HEK293 (cell line): ENCODE data around the gene PTPRN.

Experiments used
- BCL11B ChIP-seq: fragments of 450-650 bp; formaldehyde crosslinking; IDR thresholded peaks from 2 replicates; pipeline ENCODE4 v1.5.1; 2016; ENCODE audit warnings: low read depth, missing biosample characterization, missing genetic modification characterization
- EGR2 ChIP-seq: fragments of 450-650 bp; formaldehyde crosslinking; IDR thresholded peaks from 2 replicates; pipeline ENCODE4 v1.5.1; 2016; ENCODE audit warnings: low read depth, missing biosample characterization, missing genetic modification characterization
- GLIS1 ChIP-seq: fragments of 450-650 bp; formaldehyde crosslinking; IDR thresholded peaks from 2 replicates; pipeline ENCODE4 v1.5.1; 2016; ENCODE audit warnings: missing biosample characterization, missing genetic modification characterization
- GLIS2 ChIP-seq: fragments of 450-650 bp; formaldehyde crosslinking; IDR thresholded peaks from 2 replicates; pipeline ENCODE4 v1.5.1; 2016; ENCODE audit warnings: missing biosample characterization, missing genetic modification characterization
- KLF9 ChIP-seq: fragments of 450-650 bp; formaldehyde crosslinking; IDR thresholded peaks from 2 replicates; pipeline ENCODE4 v1.5.1; 2016; ENCODE audit warnings: missing biosample characterization, missing genetic modification characterization, low read depth
- SCRT2 ChIP-seq: fragments of 450-650 bp; formaldehyde crosslinking; IDR thresholded peaks from 2 replicates; pipeline ENCODE4 v1.5.1; 2016; ENCODE audit warnings: missing biosample characterization, missing genetic modification characterization
- TCF7L2 ChIP-seq: IDR thresholded peaks from 2 replicates; pipeline ENCODE4 v1.6.1; 2011; ENCODE audit warnings: low read depth, mild to moderate bottlenecking, inconsistent platforms, low read length, moderate library complexity, borderline replicate concordance
- TRIM28 ChIP-seq: IDR thresholded peaks from 2 replicates; pipeline ENCODE4 v1.6.1; 2011; ENCODE audit warnings: low read length, control low read depth, borderline replicate concordance
- YY1 ChIP-seq: fragments of 450-650 bp; formaldehyde crosslinking; IDR thresholded peaks from 2 replicates; pipeline ENCODE4 v1.5.1; 2018; ENCODE audit warnings: missing biosample characterization, missing genetic modification characterization
- YY2 ChIP-seq: fragments of 450-650 bp; formaldehyde crosslinking; IDR thresholded peaks from 2 replicates; pipeline ENCODE4 v1.5.1; 2016; ENCODE audit warnings: missing biosample characterization, missing genetic modification characterization
- ZFP41 ChIP-seq: fragments of 450-650 bp; formaldehyde crosslinking; IDR thresholded peaks from 2 replicates; pipeline ENCODE4 v1.5.1; 2016; ENCODE audit warnings: missing biosample characterization, missing genetic modification characterization, borderline replicate concordance
- ZNF10 ChIP-seq: fragments of 450-650 bp; formaldehyde crosslinking; IDR thresholded peaks from 2 replicates; pipeline ENCODE4 v1.5.1; 2017; ENCODE audit warnings: missing biosample characterization, missing genetic modification characterization
- ZNF114 ChIP-seq: fragments of 450-650 bp; formaldehyde crosslinking; IDR thresholded peaks from 2 replicates; pipeline ENCODE4 v1.5.0; 2017; ENCODE audit warnings: missing biosample characterization, missing genetic modification characterization
- ZNF121 ChIP-seq: fragments of 450-650 bp; formaldehyde crosslinking; IDR thresholded peaks from 2 replicates; pipeline ENCODE4 v1.5.1; 2016; ENCODE audit warnings: missing biosample characterization, missing genetic modification characterization
- ZNF292 ChIP-seq: fragments of 450-650 bp; formaldehyde crosslinking; IDR thresholded peaks from 2 replicates; pipeline ENCODE4 v1.5.1; 2016; ENCODE audit warnings: low read depth, missing biosample characterization, missing genetic modification characterization, borderline replicate concordance
- ZNF324 ChIP-seq: fragments of 450-650 bp; formaldehyde crosslinking; IDR thresholded peaks from 2 replicates; pipeline ENCODE4 v1.5.1; 2016; ENCODE audit warnings: missing biosample characterization, missing genetic modification characterization
- ZNF391 ChIP-seq: fragments of 450-650 bp; formaldehyde crosslinking; IDR thresholded peaks from 2 replicates; pipeline ENCODE4 v1.5.1; 2016; ENCODE audit warnings: low read depth, missing biosample characterization, missing genetic modification characterization, borderline replicate concordance
- ZNF510 ChIP-seq: fragments of 450-650 bp; formaldehyde crosslinking; IDR thresholded peaks from 2 replicates; pipeline ENCODE4 v1.5.1; 2018; ENCODE audit warnings: mild to moderate bottlenecking, missing genetic modification characterization, missing biosample characterization; ENCODE audit not compliant: insufficient replicate concordance
- ZNF521 ChIP-seq: fragments of 450-650 bp; formaldehyde crosslinking; IDR thresholded peaks from 2 replicates; pipeline ENCODE4 v1.5.1; 2017; ENCODE audit warnings: missing biosample characterization, mild to moderate bottlenecking, missing genetic modification characterization
- ZNF529 ChIP-seq: fragments of 450-650 bp; formaldehyde crosslinking; IDR thresholded peaks from 2 replicates; pipeline ENCODE4 v1.5.1; 2017; ENCODE audit warnings: missing genetic modification characterization, missing biosample characterization; ENCODE audit not compliant: insufficient replicate concordance
- ZNF549 ChIP-seq: fragments of 450-650 bp; IDR thresholded peaks from 2 replicates; pipeline ENCODE4 v1.5.1; 2018; ENCODE audit warnings: missing biosample characterization, missing genetic modification characterization, mild to moderate bottlenecking, inconsistent platforms, moderate library complexity
- ZNF558 ChIP-seq: fragments of 450-650 bp; formaldehyde crosslinking; IDR thresholded peaks from 2 replicates; pipeline ENCODE4 v1.5.1; 2016; ENCODE audit warnings: missing biosample characterization, missing genetic modification characterization
- ZNF560 ChIP-seq: fragments of 450-650 bp; formaldehyde crosslinking; IDR thresholded peaks from 2 replicates; pipeline ENCODE4 v1.5.1; 2017; ENCODE audit warnings: missing biosample characterization, missing genetic modification characterization, borderline replicate concordance
- ZNF561 ChIP-seq: fragments of 450-650 bp; IDR thresholded peaks from 2 replicates; pipeline ENCODE4 v1.5.1; 2018; ENCODE audit warnings: missing biosample characterization, missing genetic modification characterization, borderline replicate concordance
- ZNF621 ChIP-seq: fragments of 450-650 bp; formaldehyde crosslinking; IDR thresholded peaks from 2 replicates; pipeline ENCODE4 v1.5.1; 2017; ENCODE audit warnings: missing biosample characterization, missing genetic modification characterization
- ZNF623 ChIP-seq: fragments of 450-650 bp; formaldehyde crosslinking; IDR thresholded peaks from 2 replicates; pipeline ENCODE4 v1.5.1; 2016; ENCODE audit warnings: missing biosample characterization, missing genetic modification characterization
- ZNF654 ChIP-seq: fragments of 450-650 bp; formaldehyde crosslinking; IDR thresholded peaks from 2 replicates; pipeline ENCODE4 v1.5.1; 2016; ENCODE audit warnings: low read depth, missing biosample characterization, missing genetic modification characterization
- ZNF670 ChIP-seq: fragments of 450-650 bp; formaldehyde crosslinking; IDR thresholded peaks from 2 replicates; pipeline ENCODE4 v1.5.1; 2016; ENCODE audit warnings: missing biosample characterization, missing genetic modification characterization, low read depth
- ZNF76 ChIP-seq: fragments of 450-650 bp; formaldehyde crosslinking; IDR thresholded peaks from 2 replicates; pipeline ENCODE4; 2016; ENCODE audit warnings: low read depth, missing biosample characterization, missing genetic modification characterization, borderline replicate concordance
- ZNF777 ChIP-seq: fragments of 450-650 bp; formaldehyde crosslinking; IDR thresholded peaks from 2 replicates; pipeline ENCODE4 v1.5.1; 2017; ENCODE audit warnings: missing biosample characterization, missing genetic modification characterization, borderline replicate concordance
- TF ChIP-seq, protein P1 (sequence below): fragments of 450-650 bp; formaldehyde crosslinking; IDR thresholded peaks from 2 replicates; pipeline ENCODE4 v1.5.1; 2016; ENCODE audit warnings: missing biosample characterization, missing genetic modification characterization, borderline replicate concordance
- TF ChIP-seq, protein P2 (sequence below): fragments of 450-650 bp; formaldehyde crosslinking; IDR thresholded peaks from 2 replicates; pipeline ENCODE4 v1.5.1; 2016; ENCODE audit warnings: missing biosample characterization, missing genetic modification characterization
- TF ChIP-seq, protein P3 (sequence below): fragments of 450-650 bp; formaldehyde crosslinking; IDR thresholded peaks from 2 replicates; pipeline ENCODE4 v1.5.1; 2017; ENCODE audit warnings: missing biosample characterization, missing genetic modification characterization
- TF ChIP-seq, protein P4 (sequence below): fragments of 450-650 bp; formaldehyde crosslinking; IDR thresholded peaks from 2 replicates; pipeline ENCODE4 v1.5.1; 2017; ENCODE audit warnings: missing biosample characterization, missing genetic modification characterization
- TF ChIP-seq, protein P5 (sequence below): fragments of 450-650 bp; formaldehyde crosslinking; IDR thresholded peaks from 2 replicates; pipeline ENCODE4 v1.5.1; 2016; ENCODE audit warnings: missing biosample characterization, missing genetic modification characterization

PTPRN gene

DNA sequence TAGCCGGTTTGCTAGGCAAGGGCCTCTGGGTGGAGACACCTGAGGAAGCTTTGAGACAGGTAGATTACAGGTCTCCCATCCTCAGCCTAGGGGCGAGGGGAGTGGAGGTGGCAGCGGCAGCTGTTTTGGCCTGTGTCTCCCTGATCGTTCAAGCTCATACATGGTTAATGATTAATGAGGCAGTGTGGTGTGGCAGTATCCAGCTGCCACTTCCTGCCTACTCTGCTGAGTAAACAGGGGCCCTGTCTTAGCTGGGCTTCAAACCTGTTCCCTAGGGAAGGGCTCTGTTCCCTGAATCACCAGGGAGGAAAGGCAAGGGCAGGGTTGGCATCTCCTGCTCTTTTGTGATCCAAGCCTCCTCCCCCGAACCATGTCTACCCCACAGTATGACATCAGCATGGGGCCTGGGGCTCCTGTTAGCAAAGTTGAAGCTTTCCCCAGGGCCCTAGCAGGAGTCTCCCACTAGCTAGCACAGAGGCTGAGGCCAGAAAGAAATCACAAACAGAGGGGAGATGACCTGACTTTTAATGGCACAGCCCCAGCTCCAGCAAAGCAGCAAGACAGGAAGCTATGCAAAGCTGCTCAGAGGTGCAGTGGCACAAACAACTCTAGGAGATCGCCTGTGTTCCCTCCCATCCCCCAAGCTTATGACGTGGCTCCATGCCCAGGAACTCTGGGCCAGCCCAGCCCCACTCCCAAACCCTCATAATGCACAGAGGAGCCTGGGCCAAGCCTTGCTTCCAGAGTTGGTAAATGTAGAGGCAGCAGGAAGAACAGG lies 59.8 kb downstream of the PTPRN start (continued):
- TF ChIP-seq, protein P1, sequence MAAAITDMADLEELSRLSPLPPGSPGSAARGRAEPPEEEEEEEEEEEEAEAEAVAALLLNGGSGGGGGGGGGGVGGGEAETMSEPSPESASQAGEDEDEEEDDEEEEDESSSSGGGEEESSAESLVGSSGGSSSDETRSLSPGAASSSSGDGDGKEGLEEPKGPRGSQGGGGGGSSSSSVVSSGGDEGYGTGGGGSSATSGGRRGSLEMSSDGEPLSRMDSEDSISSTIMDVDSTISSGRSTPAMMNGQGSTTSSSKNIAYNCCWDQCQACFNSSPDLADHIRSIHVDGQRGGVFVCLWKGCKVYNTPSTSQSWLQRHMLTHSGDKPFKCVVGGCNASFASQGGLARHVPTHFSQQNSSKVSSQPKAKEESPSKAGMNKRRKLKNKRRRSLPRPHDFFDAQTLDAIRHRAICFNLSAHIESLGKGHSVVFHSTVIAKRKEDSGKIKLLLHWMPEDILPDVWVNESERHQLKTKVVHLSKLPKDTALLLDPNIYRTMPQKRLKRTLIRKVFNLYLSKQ, result no peak
- TF ChIP-seq ZNF529 (tag by site-specific recombination) (no peak), YY1 (no peak), GLIS2 (no peak), KLF9 (tag by site-specific recombination) (no peak), TCF7L2 (no peak), ZNF654 (no peak), ZNF521 (tag by site-specific recombination) (no peak), SCRT2 (tag by site-specific recombination) (no peak), ZNF560 (tag by site-specific recombination) (no peak), ZNF76 (tag by site-specific recombination) (peak; percentile 38; the same call in 1 of the 2 replicates), ZNF621 (tag by site-specific recombination) (no peak), ZNF292 (no peak), ZNF510 (tag by site-specific recombination) (no peak), ZNF549 (no peak), ZNF670 (tag by site-specific recombination) (no peak), ZFP41 (tag by site-specific recombination) (no peak), GLIS1 (tag by site-specific recombination) (peak; percentile 27; the same call in 1 of the 2 replicates), ZNF121 (tag by site-specific recombination) (no peak), YY2 (no peak), EGR2 (tag by site-specific recombination) (no peak), ZNF777 (tag by site-specific recombination) (no peak), BCL11B (no peak), ZNF391 (tag by site-specific recombination) (no peak), TRIM28 (no peak), ZNF558 (tag by site-specific recombination) (no peak), ZNF623 (tag by site-specific recombination) (no peak; the same call in 1 of the 2 replicates), ZNF114 (no peak), ZNF324 (tag by site-specific recombination) (no peak), ZNF561 (no peak), ZNF10 (tag by site-specific recombination) (no peak)
- TF ChIP-seq, protein P2, sequence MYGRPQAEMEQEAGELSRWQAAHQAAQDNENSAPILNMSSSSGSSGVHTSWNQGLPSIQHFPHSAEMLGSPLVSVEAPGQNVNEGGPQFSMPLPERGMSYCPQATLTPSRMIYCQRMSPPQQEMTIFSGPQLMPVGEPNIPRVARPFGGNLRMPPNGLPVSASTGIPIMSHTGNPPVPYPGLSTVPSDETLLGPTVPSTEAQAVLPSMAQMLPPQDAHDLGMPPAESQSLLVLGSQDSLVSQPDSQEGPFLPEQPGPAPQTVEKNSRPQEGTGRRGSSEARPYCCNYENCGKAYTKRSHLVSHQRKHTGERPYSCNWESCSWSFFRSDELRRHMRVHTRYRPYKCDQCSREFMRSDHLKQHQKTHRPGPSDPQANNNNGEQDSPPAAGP (tag by site-specific recombination), result peak; percentile 71; the same call in 1 of the 2 replicates
- TF ChIP-seq, protein P3, sequence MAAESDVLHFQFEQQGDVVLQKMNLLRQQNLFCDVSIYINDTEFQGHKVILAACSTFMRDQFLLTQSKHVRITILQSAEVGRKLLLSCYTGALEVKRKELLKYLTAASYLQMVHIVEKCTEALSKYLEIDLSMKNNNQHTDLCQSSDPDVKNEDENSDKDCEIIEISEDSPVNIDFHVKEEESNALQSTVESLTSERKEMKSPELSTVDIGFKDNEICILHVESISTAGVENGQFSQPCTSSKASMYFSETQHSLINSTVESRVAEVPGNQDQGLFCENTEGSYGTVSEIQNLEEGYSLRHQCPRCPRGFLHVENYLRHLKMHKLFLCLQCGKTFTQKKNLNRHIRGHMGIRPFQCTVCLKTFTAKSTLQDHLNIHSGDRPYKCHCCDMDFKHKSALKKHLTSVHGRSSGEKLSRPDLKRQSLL (tag by site-specific recombination), result no peak
- TF ChIP-seq, protein P4, sequence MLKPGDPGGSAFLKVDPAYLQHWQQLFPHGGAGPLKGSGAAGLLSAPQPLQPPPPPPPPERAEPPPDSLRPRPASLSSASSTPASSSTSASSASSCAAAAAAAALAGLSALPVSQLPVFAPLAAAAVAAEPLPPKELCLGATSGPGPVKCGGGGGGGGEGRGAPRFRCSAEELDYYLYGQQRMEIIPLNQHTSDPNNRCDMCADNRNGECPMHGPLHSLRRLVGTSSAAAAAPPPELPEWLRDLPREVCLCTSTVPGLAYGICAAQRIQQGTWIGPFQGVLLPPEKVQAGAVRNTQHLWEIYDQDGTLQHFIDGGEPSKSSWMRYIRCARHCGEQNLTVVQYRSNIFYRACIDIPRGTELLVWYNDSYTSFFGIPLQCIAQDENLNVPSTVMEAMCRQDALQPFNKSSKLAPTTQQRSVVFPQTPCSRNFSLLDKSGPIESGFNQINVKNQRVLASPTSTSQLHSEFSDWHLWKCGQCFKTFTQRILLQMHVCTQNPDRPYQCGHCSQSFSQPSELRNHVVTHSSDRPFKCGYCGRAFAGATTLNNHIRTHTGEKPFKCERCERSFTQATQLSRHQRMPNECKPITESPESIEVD (tag by site-specific recombination), result no peak
- TF ChIP-seq, protein P5, sequence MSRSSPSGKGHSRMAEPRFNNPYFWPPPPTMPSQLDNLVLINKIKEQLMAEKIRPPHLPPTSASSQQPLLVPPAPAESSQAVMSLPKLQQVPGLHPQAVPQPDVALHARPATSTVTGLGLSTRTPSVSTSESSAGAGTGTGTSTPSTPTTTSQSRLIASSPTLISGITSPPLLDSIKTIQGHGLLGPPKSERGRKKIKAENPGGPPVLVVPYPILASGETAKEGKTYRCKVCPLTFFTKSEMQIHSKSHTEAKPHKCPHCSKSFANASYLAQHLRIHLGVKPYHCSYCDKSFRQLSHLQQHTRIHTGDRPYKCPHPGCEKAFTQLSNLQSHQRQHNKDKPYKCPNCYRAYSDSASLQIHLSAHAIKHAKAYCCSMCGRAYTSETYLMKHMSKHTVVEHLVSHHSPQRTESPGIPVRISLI (tag by site-specific recombination), result no peak
